ENCODE results near the gene RING1.

RING1 gene

GRCh38 chr6:33193619-33194018, 14.7 kb upstream of the RING1 start:
- no peak for DNase-seq

- DNase-seq = no peak
Measured at GRCh38 chr6:33194431-33194979, 13.8 kb upstream of the RING1 start.

- no peak for DNase-seq
Measured at GRCh38 chr6:33195304-33196165, 12.8 kb upstream of the RING1 start.

GRCh38 chr6:33197431-33198048, 10.8 kb upstream of the RING1 start:
- peak; percentile 73 for DNase-seq

- DNase-seq = no peak
Measured at GRCh38 chr6:33198159-33198852, 10.0 kb upstream of the RING1 start.

DNA sequence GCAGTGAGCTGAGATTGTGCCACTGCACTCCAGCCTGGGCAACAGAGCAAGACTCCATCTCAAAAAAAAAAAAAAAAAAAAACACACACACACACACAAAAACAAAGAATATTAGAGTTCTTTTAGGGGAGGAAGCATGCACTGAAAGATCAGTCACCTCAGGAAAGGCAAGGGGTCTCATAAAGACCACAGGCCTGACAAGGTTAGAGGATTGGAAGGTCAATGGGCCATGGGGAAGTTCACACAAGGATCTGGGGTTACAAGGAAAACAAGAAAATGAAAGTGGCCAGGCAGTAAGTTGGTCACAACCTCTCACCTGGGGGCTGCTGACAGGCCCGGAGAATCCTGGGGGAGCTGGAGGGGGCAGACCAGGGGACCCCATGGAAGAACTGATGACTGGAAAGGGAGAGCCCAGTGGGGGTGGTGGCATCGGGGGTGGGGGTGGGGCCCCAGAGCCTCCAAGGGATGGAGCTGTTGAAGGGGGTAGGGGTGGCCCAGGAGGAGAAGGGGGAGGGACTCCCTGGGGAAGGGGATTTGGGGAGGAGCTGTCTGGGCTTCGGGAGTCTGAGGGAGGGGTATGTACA, 9.4 kb upstream of the RING1 start:
- no peak for DNase-seq

GRCh38 chr6:33199687-33200218, 8.5 kb upstream of the RING1 start:
- DNase-seq = peak; percentile 86

DNA sequence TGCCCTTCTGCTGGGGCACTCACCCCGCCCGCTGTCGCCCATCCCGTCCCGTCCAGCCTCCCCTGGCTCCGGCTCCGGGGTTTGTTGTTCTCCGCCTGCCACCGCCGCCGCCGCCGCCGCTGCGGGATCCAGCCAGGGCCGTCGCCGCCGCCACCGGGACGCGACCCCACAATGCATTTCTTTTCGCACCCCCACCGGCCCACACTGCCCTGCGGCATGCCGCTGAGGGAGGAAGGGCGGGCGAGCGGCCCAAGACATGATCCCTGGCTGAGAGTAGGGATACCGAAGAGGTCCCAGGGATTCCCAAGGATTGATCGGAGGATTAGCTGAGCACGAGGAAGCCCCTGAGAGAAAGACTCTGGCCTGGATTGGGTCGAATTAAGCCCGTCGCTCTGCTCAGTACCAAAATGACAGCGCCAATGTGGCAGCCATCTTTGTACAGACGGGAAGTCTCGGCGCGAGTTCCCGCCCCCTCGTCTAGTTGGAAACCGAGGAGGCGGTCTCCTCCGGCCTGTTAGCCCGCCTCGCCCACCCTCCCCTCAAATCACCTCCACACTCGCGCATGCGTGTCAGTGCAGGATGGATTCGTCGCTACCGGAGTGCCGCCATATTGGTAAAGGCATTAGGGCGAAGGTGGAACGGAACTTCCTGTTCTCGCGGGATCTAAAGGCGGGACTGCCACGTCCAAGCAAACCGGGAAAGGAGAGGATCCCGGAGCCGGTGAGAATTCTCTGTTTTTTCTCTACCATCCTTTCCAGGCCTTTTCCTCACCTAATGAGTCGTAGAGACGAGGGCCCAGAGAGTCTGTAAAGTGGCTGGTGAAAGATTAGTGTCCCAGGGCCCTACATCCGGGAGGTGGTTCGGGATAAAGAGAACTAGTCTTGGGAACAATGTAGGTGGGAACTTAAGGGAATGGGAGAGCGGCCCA, 7.8 kb upstream of the RING1 start, which contains the start of the genes RXRB and SLC39A7:
TSS of gene RXRB (minus strand) at position 447 of the 928 bp plus-strand sequence. CDS start at position 258, 189 bp downstream.
TSS of gene SLC39A7 (plus strand) at position 649 of the 928 bp plus-strand sequence. CDS start 379 bp downstream, outside the sequence.
- DNase-seq = peak; percentile 99

GRCh38 chr6:33201147-33201545, 7.2 kb upstream of the RING1 start:
- no peak for DNase-seq

DNA sequence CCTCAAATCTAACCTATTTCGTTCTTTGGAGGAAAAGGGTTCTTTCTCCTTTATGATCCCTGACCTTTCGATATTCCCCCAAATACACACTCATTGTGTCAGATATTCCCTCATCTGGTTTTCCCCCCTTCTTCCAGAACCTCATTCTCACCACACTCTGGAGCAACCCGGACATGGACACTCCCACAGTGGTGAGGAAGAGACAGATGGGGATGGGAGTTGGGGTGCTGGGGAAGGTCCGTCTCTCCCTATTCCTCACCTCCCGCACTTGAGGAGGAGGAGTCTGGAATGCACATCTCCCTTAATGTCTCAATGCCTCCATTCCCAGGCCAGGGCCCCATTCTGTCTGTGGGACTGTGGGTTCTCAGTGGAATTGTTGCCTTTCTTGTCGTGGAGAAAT, 6.4 kb upstream of the RING1 start:
- DNase-seq = no peak

GRCh38 chr6:33202799-33203198, 5.5 kb upstream of the RING1 start:
- DNase-seq = no peak

DNA sequence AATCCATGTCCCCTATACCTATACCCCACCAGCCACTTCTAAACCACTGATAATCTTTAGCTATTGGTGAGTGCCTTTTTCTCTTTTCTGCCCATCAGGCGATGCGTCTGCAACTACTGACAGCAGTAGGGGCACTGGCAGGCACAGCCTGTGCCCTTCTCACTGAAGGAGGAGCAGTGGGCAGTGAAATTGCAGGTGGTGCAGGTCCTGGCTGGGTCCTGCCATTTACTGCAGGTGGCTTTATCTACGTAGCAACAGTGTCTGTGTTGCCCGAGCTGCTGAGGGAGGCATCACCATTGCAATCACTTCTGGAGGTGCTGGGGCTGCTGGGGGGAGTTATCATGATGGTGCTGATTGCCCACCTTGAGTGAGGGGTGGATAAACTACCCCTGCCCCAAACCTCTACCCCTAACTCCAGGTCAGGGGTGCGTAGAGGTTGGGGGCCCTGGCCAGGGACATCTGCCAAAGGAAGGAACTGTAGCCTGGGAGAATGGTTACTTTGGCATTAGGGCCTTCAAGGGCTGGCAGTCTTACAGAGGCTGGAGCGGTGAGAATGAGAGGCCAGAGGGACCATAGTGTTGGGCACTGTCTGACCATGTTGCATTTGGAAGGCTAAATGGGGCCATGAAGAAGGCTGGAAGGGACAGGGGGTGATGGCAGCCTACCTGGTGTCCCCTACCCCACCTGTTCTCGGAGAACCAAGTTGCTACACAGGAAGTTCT, 4.7 kb upstream of the RING1 start:
- DNase-seq = no peak

DNA sequence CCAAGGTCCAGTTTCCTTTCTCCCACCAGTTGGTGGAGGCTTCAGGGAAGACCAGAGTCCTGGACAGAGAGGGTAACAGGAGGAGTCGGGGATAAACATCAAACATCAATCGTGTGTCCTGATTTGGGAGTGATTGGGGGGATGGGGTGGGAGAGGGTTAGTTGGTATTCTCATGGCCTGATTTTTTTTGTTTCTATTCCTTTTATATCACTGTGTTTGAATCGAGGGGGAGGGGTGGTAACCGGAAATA, 4.2 kb upstream of the RING1 start:
- DNase-seq = no peak

DNA sequence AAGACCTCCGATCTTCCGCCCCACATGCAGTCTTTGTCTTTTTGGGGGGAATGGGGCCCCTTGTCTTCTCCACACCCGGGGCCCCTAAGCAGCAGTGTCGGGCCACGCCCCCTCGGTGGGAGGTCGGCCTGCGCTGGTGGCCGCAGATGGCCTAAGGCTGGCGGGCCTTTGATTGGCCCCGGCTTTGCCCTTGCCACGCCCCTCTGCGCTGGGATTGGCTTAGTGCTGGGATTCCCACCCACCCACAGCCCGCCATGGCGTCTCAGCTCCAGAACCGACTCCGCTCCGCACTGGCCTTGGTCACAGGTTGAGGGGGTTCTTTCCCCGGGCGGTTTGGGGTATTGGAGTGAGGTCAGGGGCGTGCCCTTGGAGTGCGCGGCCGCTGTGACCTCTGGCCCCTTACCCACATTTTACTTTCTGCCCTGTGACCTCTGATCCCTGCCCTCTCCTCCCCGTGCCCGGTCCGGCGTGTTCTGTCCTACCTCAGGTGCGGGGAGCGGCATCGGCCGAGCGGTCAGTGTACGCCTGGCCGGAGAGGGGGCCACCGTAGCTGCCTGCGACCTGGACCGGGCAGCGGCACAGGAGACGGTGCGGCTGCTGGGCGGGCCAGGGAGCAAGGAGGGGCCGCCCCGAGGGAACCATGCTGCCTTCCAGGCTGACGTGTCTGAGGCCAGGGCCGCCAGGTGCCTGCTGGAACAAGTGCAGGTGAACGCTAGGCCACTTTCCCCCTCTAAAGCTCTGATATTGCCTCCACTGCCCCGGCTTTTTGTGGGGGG, 3.7 kb upstream of the RING1 start, which contains the start of gene HSD17B8:
TSS of gene HSD17B8 (plus strand) at position 241 of the 776 bp plus-strand sequence. CDS start at position 255, 14 bp downstream.
- peak; percentile 96 for DNase-seq

- peak; percentile 79 for DNase-seq
Measured at GRCh38 chr6:33205191-33206026, 2.9 kb upstream of the RING1 start.

DNA sequence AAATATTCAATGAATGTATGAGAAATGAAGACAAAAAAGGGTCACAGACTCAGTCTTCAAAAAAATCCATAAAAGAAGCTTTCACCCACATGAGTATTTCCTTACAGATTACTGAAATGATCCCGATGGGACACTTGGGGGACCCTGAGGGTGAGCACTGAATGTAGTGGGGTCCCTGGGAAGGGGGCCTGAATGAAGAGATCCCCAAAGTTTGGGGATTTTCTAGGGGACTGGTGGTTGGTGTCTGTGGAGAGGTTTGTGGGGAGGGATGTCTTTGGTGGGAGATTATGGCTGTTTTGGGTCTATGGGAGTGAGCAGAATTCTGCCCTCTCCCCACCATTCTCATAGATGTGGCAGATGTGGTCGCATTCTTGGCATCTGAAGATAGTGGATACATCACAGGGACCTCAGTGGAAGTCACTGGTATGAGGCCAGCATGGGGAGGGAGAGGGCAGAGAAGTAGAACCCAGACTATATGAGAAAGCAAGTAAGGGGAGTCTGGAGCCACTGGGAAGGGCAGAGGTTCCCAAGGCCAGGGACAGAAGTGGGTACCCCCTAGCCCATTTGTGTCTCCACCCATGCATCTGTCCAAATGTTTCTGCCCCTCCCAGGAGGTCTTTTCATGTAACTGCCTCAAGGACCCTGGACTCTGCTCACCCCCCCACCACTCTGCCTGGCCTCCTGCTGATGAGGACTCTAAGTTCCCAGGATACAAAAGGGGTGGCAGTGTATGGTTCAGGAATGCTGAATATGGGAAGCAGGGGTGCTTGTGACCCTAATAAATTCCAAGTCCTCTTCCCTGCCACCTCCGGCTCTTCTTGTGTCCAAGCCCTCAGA, 2.1 kb upstream of the RING1 start:
- no peak for DNase-seq

- DNase-seq = no peak
Measured at GRCh38 chr6:33206864-33207551, 1.3 kb upstream of the RING1 start.
